A204.1 (cell line): ENCODE measurements around the gene EME1.

Source experiments
- FAIRE-seq: peaks from 2 replicates; lab custom pipeline; 2012; peaks lifted over from hg19 to GRCh38; lab: Jason Lieb, UNC

The EME1 gene

DNA sequence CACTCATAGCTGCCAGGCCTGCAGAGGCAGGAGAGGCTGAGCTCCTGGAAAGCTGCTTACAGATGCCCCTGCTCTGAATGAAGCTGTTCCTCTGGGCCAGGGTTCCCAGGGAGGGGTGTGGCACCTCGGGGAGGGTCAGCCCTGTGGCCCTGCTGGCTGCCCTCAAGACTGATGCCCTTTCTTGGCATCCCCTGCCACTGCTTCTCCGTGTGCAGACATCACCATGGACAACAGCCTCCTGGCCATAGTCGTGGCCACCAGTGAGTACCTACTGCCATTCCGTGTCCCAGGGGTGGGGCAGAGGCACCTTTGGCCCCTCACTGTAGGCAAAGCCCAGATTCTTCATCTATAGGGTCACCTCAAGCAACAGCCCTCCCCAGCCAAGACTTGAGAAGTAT lies 9.0 kb upstream of the EME1 start:
- FAIRE-seq, result no peak

DNA sequence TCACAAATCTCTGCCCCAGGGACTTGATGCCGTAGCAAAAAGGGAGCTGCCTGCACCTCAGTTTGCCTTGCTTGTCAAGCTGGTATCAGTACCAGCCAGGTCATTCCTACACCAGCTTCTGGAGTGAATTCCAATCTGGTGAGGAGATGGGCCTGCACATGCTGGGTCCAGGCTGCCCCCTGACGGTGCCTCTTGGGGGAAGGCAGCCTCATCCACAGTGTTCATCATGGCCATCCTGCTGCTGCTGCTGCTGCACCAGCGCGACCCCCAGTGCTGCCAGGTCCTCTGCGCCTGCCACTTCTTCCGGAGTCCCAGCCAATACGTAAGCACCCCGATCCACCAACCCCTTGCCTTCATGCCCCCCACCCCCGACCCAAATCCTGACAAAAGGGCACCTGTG lies 8.3 kb upstream of the EME1 start:
- no peak for FAIRE-seq

GRCh38 chr17:50365165-50365564 lies 7.9 kb upstream of the EME1 start:
- FAIRE-seq, result no peak

DNA sequence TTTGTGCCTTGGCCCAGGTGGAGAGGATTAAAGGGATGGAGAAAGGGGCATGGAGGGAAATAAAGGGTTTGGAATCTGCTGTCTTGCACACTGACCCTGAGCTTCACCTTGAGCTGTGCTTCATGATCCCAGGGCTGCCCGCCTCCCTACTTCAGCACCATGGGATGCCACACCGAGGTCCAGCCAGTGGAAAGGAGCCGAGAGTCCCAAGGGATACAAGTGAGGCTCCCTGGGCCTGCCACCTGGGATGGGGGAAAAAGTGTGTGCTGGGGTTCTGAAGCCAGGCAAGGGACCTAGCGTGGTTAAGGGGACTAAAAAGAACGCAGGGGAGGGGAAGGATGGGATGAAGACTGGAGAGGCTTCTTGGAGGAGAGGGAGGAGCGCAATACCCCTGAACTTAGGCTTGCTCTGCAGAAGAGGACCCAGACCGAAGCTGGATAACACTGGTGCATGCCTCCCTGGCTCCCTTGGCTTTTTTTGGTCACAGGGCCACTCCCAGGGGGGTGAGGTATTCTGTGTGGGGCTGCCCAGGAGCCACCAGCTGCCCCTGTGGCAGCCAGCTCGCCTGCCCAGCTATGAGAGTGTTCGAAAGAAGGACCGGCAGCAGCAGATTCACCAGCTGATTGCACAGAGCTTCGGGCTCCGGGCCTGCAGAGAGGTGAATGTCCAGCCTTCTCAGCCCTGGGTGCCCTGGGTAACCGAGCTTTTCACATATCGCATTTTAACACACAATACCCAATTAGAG lies 7.2 kb upstream of the EME1 start:
- no peak for FAIRE-seq

DNA sequence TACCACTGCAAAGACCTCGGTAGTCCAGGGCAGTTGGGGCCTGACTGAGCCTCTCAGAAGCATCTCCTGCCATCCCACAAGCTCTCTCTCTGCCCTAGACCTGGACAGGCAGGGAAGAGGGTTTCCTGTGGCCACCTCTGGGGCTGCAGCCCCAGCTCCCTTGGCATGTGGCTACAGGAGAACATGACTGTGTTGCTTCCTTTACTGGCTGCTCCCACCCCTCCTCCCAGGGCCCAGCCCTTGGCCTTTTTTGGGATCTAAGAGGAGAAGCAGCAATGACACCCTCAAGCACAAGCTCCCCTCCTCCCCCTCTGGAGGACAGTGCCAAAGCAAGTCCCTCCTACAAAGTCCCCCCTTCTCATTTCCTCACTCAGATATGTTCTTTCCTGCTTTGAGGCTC lies 5.6 kb upstream of the EME1 start:
- no peak for FAIRE-seq

DNA sequence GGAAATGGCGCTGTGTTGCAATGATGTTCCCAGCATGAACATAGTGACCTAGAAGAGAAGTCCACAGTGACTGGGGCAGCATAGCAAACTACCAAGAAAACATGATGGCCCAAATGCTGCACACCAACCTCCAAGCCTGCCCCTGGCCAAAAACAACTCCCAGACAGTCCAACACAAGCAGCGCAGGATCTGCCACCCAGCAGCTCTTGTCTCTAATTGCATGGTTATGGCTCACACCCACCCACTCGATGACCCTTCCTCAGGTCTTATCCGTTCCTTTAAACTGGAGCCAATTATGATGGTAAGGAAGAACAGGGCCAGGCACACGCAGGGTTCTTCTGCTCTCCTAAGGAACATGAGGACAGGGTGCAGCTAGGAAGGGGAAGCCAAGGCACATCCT lies 3.0 kb upstream of the EME1 start:
- FAIRE-seq, result no peak

DNA sequence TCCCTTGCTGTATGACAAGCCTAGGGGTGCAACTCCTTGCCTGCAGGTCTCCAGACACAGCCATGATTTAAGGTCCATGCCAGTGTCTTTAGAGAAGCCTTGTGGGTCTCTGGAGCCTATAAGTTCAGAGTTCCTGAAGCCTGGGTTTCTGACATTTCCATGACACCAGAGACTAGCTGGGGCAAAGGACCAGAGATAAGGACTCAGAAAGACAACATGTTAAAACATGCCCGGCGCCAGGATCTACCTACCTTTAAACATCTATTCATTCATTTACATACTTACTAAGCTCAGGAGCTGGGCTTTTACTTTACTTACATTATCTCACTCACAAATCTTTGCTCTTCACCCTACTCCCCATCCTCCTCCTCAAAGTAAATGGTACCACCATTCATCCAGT lies 1.5 kb upstream of the EME1 start:
- FAIRE-seq, result no peak

- FAIRE-seq, result no peak
Observed at GRCh38 chr17:50372222-50372757, 739 bp upstream of the EME1 start.

GRCh38 chr17:50373705-50374104 lies 676 bp downstream of the EME1 start:
- FAIRE-seq, result no peak

- no peak for FAIRE-seq
Observed at GRCh38 chr17:50375858-50376538, 3.0 kb downstream of the EME1 start.

GRCh38 chr17:50379351-50380132 lies 6.5 kb downstream of the EME1 start:
- no peak for FAIRE-seq

GRCh38 chr17:50380369-50381259 lies 7.6 kb downstream of the EME1 start:
- no peak for FAIRE-seq

DNA sequence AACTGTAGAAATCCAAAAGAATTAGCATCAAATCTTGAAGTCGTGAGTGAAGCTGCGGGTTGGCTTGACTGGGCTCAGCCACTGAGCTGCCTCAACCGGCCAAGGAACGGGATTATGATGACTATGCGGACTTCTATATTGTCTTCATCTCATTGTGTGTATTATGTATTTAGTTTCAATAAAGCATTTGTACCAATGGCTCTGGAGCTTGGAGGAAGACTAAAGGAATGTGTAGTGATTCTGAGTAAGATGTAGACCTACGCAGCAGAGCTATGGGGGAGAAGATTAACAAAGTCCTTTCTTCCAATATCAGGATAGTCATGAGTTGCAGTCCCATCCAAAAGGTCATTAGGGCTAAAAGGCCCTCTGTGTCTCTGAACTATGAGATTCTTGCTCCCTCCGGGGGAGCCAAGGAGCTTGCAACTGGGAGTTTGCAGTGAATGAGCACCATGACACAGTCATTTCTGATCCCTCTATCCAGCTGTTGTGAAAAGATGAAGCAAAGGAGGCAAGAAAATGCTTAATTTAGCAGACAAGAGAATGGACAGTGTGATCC lies 8.3 kb downstream of the EME1 start:
- no peak for FAIRE-seq

DNA sequence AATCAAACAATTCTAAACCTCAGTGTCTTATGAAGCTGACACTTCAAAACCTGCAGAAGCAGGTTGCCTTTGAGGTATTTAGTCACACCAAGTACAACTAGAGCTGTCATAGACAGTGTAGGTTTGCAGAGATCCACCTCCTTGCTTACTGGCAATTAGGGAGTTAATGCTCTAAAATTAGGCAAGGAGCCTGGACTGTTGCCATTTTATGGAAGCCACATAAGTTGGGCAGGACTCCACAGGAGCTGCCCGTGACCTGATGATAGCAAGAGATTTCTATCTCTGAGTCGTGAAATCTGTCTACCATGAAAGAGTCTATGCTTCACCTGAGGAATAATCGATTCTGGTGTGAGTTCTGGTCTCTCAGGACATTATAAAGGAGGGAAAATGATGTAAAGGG lies 8.9 kb downstream of the EME1 start:
- no peak for FAIRE-seq

DNA sequence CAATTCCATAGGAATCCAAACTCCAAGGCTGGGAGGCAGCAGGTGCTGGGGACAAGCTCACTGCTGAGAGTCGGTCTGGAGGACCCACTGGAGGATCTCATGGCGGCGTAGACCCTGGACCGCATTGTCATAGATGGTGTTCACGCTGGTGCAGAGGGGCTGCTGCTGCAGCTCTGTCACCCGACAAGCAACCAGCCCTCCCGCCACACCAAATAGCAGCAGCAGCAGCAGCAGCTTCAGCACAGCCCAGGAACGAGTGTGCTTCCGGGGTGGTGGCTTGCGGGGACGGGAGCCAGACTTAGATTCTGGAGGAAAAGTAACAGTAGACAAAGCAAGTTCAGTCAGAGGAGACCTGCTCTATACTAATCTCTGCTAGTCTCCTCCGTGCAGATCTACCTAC lies 9.9 kb downstream of the EME1 start:
- no peak for FAIRE-seq

DNA sequence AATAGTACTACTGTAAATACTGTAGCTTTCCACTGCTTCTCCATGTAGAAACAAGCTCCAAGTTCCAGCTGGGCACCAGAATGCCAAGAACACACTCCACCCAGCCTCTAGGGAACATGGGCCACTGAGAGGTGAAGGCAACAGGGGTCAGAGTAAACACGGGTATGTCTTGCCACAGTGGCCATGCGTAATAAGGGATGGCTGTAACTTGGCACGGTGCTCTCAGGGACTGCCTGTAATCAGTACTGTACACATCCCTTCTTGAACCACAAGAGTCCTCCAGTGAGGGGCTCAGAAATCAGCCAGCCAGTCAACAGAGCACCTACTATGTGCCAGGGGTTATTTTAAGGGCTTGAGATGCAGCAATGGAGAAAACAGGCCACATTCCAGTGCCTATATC lies 13.5 kb downstream of the EME1 start:
- FAIRE-seq, result no peak

GRCh38 chr17:50388728-50389127 lies 15.7 kb downstream of the EME1 start:
- FAIRE-seq, result no peak

DNA sequence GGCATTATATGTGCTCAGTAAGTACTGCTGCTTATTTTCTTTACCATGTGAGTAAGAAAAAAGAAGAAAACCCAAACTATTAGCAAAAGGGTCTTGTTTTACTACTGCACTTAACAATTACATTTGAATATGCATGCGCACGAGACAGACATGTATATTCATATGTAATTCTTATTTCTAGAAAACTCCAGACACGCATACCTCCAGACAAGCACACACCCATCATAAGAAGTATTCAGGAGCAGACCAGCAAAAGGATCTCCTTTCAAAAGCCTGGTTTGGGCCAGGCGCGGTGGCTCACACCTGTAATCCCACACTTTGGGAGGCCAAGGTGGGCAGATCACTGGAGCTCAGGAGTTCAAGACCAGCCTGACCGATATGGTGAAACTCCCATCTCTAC lies 16.5 kb downstream of the EME1 start:
- FAIRE-seq, result no peak

- FAIRE-seq, result no peak
Observed at GRCh38 chr17:50392621-50393020, 19.6 kb downstream of the EME1 start.

DNA sequence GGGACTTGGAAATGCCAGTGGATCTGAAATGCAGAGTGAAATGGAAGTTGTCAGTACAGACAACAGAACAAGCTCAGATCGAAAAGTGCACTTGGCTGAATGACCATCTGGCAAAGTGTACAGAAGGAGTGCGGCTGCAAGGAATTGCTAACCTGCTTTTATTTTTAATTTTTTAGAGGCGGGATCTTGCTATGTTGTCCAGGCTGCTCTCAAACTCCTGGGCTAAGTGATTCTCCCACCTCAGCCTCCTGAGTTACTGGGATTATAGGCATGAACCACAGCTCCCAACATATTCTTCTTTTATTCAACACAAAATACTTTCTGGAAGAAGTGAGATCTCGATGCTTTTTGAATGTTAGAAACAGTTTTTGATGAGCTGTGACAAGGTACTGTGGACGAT lies 20.7 kb downstream of the EME1 start:
- FAIRE-seq, result no peak

- no peak for FAIRE-seq
Observed at GRCh38 chr17:50394711-50395110, 21.7 kb downstream of the EME1 start.
